ENCODE results near the gene RNF225.
"Not testable (repeated sequence)": the region's sequence is repeated elsewhere in the genome, so short reads cannot be mapped to it uniquely, and the experiment has no call there.

RNF225 gene

DNA sequence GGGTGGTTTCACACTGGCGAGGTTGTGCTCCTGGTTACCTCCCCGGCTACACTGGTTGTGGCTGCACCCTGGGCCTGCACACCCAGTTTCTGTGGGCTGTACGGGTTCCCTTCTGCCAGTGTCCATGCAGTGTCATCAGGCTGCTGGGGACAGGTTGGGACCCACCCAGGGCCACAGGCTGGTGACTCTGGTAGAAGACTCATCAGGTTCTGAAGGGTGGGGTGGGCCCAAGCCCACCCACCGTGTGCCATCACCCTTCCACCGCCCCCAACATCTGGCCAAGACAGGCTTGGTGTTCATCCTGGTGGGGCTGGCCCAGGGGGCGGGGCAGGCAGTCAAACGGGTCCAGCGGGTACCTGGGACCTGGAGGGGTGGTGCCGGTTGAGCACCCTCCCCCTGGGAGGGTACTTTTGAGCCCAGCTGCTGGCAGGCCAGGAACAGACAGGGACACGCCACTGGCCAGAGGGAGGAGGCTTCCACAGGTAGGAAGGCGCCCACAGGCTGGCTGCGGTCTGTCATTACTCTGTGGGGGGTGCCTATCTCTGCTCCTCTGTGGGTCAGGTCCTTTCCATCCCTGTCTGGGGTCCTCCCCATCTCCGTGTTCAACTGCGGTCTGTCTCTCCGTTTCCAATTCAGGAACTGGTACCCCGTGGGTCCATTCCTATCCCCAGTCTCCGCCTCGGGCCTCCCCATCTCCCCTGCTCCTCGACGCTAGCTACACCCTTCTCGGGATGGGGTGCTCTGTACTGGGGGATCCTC is at the start of gene RNF225:
Gene RNF225, plus strand, starts transcription at position 437 of the 759 bp plus-strand sequence. CDS start 434 bp downstream, outside the sequence.
- DNase-seq = no peak

DNA sequence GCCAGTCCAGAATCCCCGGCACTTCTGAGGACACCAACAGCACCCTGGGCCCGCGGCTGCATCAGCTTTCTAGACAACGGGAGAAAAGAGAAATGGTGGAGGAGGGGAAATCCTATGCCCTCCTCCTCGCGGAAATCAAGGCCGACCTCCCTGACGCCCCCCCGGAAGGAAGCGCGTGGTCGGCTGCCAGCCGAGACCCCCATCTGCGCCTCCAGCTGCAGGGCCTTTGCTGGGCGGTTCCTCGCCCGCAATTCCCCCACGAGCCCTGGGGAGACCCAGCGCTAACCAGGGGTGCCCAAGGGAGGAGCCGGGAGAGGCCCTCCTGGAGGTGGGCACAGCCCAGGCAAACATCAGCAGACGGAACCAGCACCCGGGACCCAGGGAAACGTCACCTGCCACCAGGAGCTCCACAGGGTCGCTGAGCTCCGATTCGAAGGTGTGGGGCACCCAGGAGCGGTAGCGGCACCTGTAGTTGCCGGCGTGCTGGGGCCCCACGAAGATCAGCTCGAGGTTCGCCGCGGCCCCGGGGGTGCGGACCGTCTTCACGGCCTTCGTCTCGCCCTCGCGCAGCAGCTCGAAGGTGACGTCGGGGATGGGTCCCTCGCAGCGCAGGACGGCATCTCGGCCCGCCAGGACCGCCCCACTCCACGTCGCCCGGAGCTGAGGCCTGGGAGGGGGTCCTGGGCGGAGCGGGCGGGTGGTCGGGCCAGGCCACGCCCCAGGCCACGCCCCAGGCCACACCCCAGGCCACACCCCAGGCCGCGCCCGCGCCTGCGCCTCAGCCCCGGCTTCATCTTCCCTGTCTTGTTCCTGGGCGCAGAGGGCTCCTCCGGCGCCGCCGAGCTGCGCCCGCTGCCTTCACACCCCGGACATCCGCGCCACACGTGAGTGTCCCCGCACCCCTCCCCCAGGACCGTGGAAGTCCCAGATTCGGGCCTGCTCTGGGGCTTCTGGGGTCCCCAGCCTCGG is 48.2 kb upstream of the RNF225 start:
- peak; percentile 52 for DNase-seq

GRCh38 chr19:58348080-58348479 is 47.4 kb upstream of the RNF225 start:
- not testable (repeated sequence) for DNase-seq

DNA sequence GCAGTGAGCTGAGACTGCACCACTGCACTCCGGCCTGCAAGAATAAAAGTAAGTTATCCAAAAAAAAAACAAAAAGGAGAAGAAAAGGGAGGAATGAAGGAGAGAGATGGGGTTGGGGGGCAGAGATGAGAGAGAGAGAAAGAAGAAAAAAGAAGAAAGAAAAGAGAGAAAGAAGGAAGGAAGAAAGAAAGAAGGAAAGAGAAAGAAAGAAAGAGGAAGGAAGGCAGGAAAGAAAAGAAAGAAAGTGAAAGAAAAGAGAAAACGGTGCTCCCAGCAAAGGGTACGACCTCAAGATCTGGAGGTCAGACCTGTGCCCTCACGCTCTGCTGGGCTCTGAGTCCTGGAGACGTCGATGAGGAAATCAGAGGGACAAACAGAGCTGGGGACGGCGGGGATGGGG is 45.9 kb upstream of the RNF225 start:
- no peak for DNase-seq

DNA sequence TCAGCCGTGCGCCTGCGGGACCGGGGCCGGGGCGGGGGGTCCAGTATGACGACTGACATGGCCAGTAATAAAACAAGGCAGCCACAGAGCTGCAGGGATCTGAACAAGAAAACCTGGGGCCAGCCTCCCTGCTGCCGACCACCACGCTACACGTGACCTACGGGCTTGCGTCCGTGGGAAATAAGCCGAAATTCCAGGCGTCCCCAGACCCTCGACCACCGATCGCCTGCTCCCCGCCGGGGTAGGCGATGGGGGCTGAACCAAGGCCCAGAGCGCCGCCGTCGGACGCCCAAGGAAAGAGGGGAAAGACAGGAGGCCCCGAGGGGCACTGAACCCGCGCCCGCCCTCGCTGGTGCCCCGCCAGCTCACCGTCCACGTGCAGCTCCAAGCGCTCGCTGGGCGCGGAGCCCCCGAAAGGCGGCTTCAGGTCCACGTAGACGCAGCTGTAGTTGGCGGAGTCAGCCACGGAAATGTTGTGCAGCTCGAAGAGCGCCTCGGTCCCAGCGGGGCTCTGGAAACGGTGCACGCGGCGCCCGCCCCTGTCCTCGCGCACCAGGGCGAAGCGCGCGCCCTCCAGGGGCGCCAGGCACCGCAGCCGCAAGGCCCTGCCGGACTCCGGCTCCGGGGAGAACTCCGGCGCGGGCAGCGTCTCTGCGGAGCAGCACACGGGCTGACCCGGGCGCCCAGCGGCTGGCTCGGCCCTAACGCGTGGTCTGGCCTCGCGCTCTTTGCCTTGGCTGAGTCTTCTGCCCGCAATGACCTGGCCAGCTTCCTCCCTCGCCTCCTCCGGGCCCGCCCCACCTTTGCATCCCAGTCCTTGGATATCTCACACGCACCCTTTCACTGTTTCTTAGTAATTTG is 45.2 kb upstream of the RNF225 start:
- DNase-seq = no peak

DNA sequence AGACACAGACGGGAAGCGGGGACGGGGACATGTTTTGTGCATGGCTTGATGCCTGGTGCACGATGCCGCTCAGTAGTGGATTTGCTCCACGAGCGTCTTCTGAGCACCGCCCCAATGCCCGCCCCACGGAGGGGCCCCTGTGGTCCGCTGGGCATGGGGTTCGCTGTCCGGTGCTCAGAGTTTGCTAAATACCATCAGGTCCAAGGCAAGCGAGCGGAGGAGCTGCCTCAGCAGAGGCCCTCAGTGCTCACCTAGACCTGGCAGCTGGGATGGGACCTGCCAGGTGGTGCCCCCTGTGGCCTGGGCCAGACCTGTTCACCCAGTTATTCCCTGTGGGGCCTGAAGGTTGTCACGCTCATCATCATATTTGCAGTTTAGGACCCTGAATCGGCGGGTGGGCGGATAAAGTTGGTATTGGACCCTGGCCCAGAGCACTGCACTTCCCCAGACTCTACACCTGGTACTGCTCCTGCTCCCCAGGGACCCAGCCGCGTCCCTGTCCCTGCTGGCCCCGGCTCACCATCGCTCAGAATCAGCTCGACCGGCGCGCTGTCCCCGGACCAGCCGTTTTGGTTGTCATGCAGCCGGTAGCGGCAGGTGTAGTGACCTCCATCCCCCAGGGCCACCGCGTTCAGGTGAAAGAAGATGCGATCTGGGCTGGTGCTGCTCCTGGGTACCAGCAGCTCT is 44.4 kb upstream of the RNF225 start:
- DNase-seq = no peak

- DNase-seq = no peak
These were observed 43.9 kb upstream of the RNF225 start for GRCh38 chr19:58351558-58351878.

DNA sequence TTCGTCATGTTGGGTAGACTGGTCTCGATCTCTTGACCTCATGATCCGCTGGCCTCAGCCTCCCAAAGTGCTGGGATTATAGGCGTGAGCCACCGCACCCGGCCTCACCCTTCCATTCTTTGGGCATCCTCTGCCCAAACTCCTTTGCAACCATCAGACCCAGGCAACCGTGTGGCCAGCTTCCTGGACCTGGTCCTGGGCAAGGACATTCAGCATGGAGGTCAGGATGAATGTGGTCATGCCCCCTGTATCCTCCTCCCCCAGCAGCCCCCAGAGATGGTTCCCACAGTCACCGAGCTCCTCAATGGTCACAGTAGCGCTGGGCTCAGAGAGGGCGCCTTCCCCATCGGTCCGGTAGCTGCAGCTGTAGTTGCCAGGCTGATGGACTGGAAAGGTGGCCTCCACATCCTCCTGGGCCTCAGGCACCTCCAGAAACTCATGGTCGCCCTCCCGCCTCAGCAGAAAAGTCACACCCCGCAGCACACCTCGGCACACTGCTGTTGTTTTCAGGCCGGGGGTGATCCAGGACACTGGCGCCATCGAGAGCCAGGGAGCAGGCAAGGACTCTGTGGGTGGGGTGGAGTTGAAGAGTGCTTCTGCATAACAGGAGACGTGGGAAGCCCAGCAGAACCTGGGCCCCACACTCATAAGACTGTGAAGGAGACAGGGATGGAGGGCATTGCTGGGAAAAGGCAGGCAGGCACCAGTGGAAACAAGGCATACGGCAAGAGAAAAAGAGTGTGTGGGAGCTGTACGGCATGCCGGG is 43.3 kb upstream of the RNF225 start:
- no peak for DNase-seq

DNA sequence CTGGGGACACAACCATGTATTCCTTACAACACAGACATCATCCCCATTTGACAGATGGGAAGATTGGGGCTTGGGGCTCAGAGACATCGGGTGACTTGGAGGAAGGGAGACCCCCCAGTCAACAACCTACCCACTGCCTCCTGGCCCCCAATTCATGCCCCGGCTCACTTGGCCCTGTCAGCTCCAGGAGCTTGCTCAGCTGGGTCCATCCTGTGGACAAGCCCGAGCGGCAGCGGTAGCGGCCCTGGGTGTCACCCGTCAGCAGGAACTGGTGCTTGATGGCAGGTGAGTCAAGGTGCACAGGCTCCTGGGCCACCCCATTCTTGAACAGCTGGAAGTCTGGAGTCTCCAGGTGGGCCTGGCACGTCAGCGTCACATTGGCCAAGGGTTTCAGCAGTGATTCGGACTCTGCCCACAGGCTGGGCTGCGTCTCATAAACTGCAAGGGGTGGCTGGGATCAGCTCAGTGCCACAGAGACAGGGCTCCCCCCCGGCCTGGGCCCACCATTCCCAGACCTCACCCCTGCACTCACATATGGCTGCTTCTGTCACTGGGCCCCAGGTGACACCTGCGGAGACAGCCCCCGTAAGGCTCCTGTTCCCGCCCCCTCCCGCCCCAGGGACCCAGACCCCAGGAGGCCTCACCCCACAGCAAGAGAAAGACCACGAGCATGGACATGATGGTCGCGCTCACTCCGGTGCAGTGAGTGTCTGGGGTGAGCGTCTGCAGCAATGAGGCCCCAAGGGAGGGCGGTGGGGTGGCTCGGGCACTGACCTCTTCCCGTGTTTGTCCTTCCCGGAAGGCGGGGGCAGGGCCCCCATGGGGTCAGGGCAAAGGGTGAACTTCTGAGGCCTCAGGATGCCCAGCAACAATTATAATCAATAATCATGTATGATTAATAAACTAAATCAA is 42.4 kb upstream of the RNF225 start, which contains the start of gene A1BG:
Gene A1BG, minus strand, starts transcription at position 733 of the 912 bp plus-strand sequence. Its CDS starts 55 bp downstream, at position 678.
- no peak for DNase-seq

DNA sequence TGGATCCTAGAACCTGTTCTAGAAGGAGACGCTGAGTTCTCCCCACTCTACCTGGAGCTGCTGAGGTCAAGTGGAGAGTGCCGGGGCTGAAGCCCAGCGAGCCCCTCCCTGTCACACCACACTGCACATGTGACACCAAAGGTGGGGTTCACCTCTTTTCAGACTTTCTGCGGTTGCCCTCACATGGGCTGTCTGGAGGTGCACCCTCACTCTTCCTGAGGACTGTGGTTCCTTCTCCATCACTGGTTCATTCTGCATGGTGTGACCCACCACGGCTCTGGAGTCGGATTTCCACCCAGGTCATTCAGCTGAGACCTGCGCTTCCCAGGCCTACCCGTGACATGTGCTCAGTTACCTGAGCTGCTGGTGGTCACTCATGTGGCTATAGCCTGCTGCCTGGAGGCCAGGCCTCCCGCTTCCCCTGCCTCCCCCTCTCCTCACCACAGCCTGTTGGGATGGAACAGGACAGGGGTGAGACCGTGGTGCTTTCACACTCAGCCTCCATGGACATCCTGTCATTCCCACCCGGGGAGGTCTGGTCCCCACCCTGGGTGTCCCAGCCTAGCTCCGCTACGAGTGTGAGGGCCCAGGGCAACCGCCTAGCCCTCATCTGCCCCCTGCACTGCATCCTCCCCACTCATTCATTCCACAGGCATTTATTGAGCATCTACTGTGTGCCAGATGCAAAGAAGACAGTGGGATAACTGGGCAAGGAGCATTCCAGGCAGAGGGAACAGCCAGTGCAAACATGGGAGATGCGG is 41.6 kb upstream of the RNF225 start:
- no peak for DNase-seq

DNA sequence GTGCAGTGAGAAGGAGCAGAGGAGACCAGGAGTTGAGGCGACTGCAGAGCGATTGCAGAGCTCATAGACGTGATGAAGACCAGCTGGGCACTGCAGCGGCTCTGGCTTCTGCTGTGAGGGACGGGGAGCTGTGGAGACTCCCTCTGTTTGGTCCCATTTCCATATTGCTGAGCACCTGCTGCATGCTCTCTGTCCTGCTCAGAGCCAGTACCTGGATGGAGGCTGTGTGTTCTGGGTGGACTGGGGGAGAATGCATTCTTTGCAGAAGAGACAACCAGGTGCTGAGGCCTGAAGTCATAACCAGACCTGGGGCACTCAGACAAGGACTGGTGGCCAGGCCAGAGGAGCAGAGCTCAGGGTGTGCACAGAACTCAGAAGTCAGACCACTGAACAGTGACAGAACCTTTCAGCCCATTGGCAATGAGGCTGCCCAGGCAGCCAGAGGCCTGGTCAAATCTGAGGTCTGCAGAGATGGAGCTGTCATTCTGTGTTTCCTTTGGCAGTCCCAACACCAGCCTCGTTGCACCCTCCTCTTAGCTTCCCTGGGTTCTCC is 40.9 kb upstream of the RNF225 start:
- DNase-seq = no peak

- no peak for DNase-seq
These were observed 40.1 kb upstream of the RNF225 start for GRCh38 chr19:58355215-58355796.

DNA sequence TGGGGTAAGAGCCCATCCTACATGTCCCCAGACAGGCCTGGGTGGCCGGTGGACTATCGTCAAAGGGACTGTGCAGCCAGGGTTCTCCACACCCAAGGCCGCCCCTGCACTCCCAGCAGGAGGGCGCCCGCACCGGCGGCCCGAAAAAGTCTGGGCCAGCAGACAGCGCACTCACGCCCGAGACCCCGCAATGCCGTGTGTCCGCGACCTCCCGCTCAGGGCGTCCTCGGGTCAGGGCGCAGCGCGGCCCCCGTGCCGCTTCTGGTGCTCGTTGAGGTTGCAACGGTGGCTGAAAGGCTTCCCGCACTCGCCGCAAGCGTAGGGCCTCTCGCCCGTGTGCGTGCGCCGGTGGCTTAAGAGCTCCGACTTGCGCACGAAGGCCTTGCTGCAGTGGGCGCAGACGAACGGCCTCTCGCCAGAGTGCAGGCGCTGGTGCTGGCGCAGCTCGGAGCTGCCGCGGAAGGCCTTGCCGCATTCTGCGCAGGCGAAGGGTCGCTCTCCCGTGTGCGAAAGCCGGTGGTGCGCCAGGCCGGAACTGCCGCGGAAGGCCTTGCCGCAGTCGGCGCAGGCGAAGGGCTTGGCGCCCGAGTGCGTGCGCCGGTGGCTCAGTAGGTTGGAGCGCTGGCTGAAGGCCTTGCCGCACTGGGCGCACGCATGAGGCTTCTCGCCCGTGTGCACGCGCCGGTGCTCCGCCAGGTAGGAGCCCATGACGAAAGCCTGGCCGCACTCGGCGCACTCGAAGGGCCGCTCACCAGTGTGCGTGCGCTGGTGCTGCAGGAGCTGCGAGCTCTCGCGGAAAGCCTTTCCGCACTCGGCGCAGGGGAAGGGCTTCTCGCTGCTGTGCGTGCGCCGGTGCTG is 39.3 kb upstream of the RNF225 start:
- DNase-seq = peak; percentile 19

DNA sequence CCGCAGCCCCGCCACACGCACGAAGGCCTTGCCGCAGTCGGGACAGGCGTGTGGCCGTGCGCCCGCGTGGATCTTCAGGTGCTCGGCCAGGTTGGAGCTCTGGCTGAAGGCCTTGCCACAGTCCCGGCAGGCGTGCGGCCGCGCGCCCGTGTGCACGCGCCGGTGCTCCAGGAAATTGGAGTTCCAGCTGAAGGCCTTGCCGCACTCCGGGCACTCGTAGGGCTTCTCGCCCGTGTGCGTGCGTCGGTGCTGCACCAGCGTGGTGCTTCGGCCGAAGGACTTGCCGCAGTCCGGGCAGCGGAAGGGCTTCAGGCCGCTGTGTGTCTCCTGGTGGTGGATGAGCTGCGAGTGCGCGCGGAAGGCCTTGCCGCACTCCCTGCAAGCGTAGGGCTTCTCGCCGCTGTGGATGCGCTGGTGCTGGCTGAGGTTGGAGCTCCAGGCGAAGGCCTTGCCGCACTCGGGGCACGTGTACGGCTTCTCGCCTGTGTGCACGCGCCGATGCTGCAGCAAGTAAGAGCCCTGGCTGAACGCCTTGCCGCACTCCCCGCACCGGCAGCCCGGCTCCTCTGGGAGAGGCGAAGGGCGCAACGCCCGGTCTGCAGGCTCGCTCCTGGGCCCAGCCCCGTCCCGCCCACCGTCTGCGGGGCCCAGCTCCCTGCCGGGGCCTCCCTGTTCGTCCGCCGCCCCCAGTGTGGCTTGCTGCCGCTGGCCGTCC is 38.5 kb upstream of the RNF225 start:
- no peak for DNase-seq

DNA sequence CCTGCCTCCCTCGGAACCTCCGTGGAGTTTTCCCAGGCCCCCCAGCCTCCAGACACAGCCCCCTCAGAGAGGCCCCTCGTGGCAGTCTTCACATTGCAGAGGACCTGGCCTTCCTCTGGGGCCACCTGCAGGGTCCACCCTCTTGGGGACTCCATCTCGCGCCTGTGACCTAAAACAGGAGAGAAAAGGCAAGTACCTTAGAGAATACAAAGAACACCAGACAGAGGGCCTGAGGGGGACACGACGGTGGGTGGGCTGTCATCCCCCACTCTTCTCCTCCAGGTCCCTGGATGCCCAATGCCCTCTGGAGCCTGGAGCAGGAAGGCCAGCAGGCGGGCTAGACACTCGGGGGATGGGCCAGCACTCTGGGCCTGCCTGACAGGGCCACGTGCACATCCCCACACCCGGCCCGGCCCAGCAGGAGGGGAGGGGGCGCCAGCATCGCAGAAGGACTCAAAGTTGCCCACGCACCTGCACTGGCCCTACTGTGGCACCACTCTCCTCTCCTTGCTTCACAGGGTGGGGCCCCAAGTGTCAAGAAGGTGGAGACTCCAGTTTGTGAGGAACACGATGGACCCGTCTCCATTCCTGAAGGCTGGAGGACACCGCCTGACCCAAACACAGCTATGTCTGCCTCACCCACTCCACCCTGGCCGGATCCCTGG is 37.8 kb upstream of the RNF225 start:
- DNase-seq = no peak

DNA sequence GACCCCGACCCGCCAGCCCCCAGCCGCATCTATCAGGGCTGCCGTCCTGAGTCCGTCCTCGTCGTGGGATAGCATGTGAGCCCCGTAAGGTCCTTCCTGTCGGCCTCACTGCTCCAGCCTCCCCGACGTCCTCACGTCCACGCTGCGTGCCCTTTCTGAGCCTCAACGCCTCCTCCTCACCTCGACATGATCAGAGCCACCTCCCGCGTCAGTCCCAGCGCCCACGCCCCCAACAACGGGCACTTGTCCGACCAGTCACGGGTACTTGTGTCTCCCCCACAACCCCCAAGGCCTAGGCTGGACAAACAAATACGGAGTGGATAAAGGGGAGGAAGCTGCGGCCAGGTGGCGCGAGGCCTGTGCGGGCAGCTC is 33.6 kb upstream of the RNF225 start:
- DNase-seq = no peak

Measured in activated CD4-positive, alpha-beta T cell treated with anti-CD3 and anti-CD28 coated beads for 1 hour (primary cell).